SK-N-SH (cell line): ENCODE data around the gene VENTX. TPM values are rescaled to one million over a fixed set of nuclear protein-coding genes. Genes with fewer than 3 reads are reported as not detected.

ENCODE experiments used
- CTCF ChIA-PET: fragments of 300-600, 350-600 bp; formaldehyde crosslinking; extraction: SDS; loops from one replicate; lab custom pipeline; 2021; lab: Yijun Ruan, JAX
- POLR2A ChIA-PET: fragments of 350-600 bp; sonication (Branson Sonifier 250); formaldehyde crosslinking; extraction: SDS; loops from one replicate; lab custom pipeline; 2020; ENCODE audit warnings: antibody characterized with exemption, inconsistent platforms; lab: Yijun Ruan, JAX
- DNase-seq: peaks from one replicate; pipeline ENCODE4 v3.0.0; 2012
- H2AFZ ChIP-seq: fragments of 200-600 bp; sonication (generic); 2 replicates; pipeline ENCODE4 v1.8.1; 2016; ENCODE audit warnings: antibody characterized with exemption, mild to moderate bottlenecking, low read depth
- H3F3A ChIP-seq: fragments of 200-600 bp; sonication (generic); replicated peaks from 2 replicates; pipeline ENCODE3; 2016; ENCODE audit warnings: antibody characterized with exemption, mild to moderate bottlenecking; ENCODE audit not compliant: insufficient read depth
- H3K27ac ChIP-seq, 2 experiments: fragments of 200-500 bp in 1 of 2; fragments of 200-600 bp in 1 of 2; sonication (Bioruptor generic) in 1 of 2; sonication (generic), shearing (Covaris generic) in 1 of 2; 2 replicates each; pipeline versions ENCODE4 v1.5.1 to v1.6.1; 2014 to 2016; ENCODE audit warnings: low read depth in 2 of 2, inconsistent platforms in 1 of 2, low read length in 1 of 2, mild to moderate bottlenecking in 1 of 2, mixed read lengths in 1 of 2
- H3K27me3 ChIP-seq: fragments of 200-600 bp; sonication (generic), shearing (Covaris generic); 2 replicates; pipeline ENCODE4 v1.6.1; 2016; ENCODE audit warnings: mixed run types; ENCODE audit not compliant: insufficient read depth
- H3K36me3 ChIP-seq, 2 experiments: fragments of 200-500 bp in 1 of 2; fragments of 200-600 bp in 1 of 2; sonication (Bioruptor generic) in 1 of 2; sonication (generic) in 1 of 2; replicated peaks in 1 of 2; 2 replicates each; pipeline versions ENCODE3 to v1.5.1; 2014 to 2016; ENCODE audit warnings: low read length in 1 of 2, mild to moderate bottlenecking in 1 of 2; ENCODE audit not compliant: insufficient read depth in 2 of 2, control insufficient read depth in 1 of 2
- H3K4me1 ChIP-seq, 2 experiments: fragments of 200-500 bp in 1 of 2; fragments of 200-600 bp in 1 of 2; sonication (Bioruptor generic) in 1 of 2; sonication (generic), shearing (Covaris generic) in 1 of 2; 2 replicates each; pipeline versions ENCODE4 v1.5.1 to v1.6.1; 2014 to 2016; ENCODE audit warnings: low read depth in 1 of 2, low read length in 1 of 2, mixed run types in 1 of 2; ENCODE audit not compliant: insufficient read depth in 2 of 2, control insufficient read depth in 1 of 2
- H3K4me2 ChIP-seq: fragments of 200-600 bp; sonication (generic), shearing (Covaris generic); 2 replicates; pipeline ENCODE4 v1.6.1; 2017; ENCODE audit warnings: mixed run types
- H3K4me3 ChIP-seq, 2 experiments: fragments of 200-500 bp in 1 of 2; fragments of 200-600 bp in 1 of 2; sonication (Bioruptor generic) in 1 of 2; sonication (generic), shearing (Covaris generic) in 1 of 2; 2 replicates each; pipeline versions ENCODE4 v1.5.1 to v1.8.1; 2014 to 2016; ENCODE audit warnings: low read depth in 2 of 2, inconsistent platforms in 1 of 2, low read length in 1 of 2, mild to moderate bottlenecking in 1 of 2, mixed read lengths in 1 of 2, moderate library complexity in 1 of 2
- H3K79me2 ChIP-seq: fragments of 200-600 bp; sonication (generic); 2 replicates; pipeline ENCODE4 v1.8.1; 2017; ENCODE audit warnings: mild to moderate bottlenecking; ENCODE audit not compliant: insufficient read depth
- H3K9ac ChIP-seq: fragments of 200-600 bp; sonication (generic); 2 replicates; pipeline ENCODE4 v1.6.1; 2017; ENCODE audit warnings: mixed run types
- H3K9me2 ChIP-seq: fragments of 200-600 bp; sonication (generic); 2 replicates; pipeline ENCODE4 v1.6.1; 2017; ENCODE audit warnings: mixed run types
- H3K9me3 ChIP-seq: fragments of 200-600 bp; sonication (generic); 2 replicates; pipeline ENCODE4 v1.6.1; 2017; ENCODE audit warnings: mixed run types, mild to moderate bottlenecking, moderate library complexity
- H4K20me1 ChIP-seq: fragments of 200-600 bp; sonication (generic); 2 replicates; pipeline ENCODE4 v1.6.1; 2017; ENCODE audit warnings: mild to moderate bottlenecking, mixed run types; ENCODE audit not compliant: insufficient read depth
- EP300 ChIP-seq, 2 experiments: IDR thresholded peaks; 2 replicates each; pipeline versions ENCODE4 v1.4.0 to v1.6.1; 2012; ENCODE audit warnings: borderline replicate concordance in 1 of 2, low read depth in 1 of 2, low read length in 1 of 2
- FOXJ3 ChIP-seq: sonication (generic); formaldehyde crosslinking; IDR thresholded peaks from 2 replicates; pipeline ENCODE4 v1.5.1; 2020; ENCODE audit warnings: mild to moderate bottlenecking, missing genetic modification reagents
- FOXM1 ChIP-seq: IDR thresholded peaks from 2 replicates; pipeline ENCODE4 v1.4.0; 2012; ENCODE audit warnings: low read depth, mild to moderate bottlenecking
- GABPA ChIP-seq: IDR thresholded peaks from 2 replicates; pipeline ENCODE4 v1.4.0; 2012; ENCODE audit warnings: low read depth, mild to moderate bottlenecking
- GATA2 ChIP-seq: sonication (generic); formaldehyde crosslinking; IDR thresholded peaks from 2 replicates; pipeline ENCODE4 v1.5.0; 2020; ENCODE audit warnings: mild to moderate bottlenecking, missing genetic modification reagents
- MAX ChIP-seq: IDR thresholded peaks from 2 replicates; pipeline ENCODE4 v1.4.0; 2012; ENCODE audit warnings: low read depth
- NFIC ChIP-seq: IDR thresholded peaks from 2 replicates; pipeline ENCODE4 v1.4.0; 2012; ENCODE audit warnings: borderline replicate concordance
- POLR2AphosphoS5 ChIP-seq: IDR thresholded peaks from 2 replicates; pipeline ENCODE4 v1.6.1; 2012; ENCODE audit warnings: low read depth, low read length
- REST ChIP-seq: IDR thresholded peaks from 2 replicates; pipeline ENCODE4 v1.6.1; 2012; ENCODE audit warnings: mild to moderate bottlenecking, low read depth, low read length, moderate library complexity
- RXRA ChIP-seq: IDR thresholded peaks from 2 replicates; pipeline ENCODE4 v1.4.0; 2012; ENCODE audit warnings: low read depth, mild to moderate bottlenecking, borderline replicate concordance
- TAF1 ChIP-seq: IDR thresholded peaks from 2 replicates; pipeline ENCODE4 v1.6.1; 2012; ENCODE audit warnings: low read depth, mild to moderate bottlenecking, low read length, moderate library complexity, borderline replicate concordance
- TEAD4 ChIP-seq: IDR thresholded peaks from 2 replicates; pipeline ENCODE4 v1.4.0; 2012; ENCODE audit warnings: mild to moderate bottlenecking, borderline replicate concordance; ENCODE audit not compliant: insufficient read depth
- USF1 ChIP-seq: IDR thresholded peaks from 2 replicates; pipeline ENCODE4 v1.4.0; 2012; ENCODE audit warnings: low read depth, borderline replicate concordance
- YY1 ChIP-seq: IDR thresholded peaks from 2 replicates; pipeline ENCODE4 v1.4.0; 2012; ENCODE audit warnings: low read depth, mild to moderate bottlenecking
- ZBTB33 ChIP-seq: IDR thresholded peaks from 2 replicates; pipeline ENCODE4 v1.4.0; 2012; ENCODE audit warnings: low read depth, borderline replicate concordance
- WGBS: methylation state at CpG from one replicate; pipeline ENCODE4 v1.1.6; 2017; ENCODE audit warnings: low lambda C conversion rate; 5-methylcytosine and 5-hydroxymethylcytosine counted together
- polyA plus RNA-seq, 3 experiments: library from polyadenylated mRNA; depleted of rRNA; stranded (reverse); fragments of >200 nt; gene quantifications; 2 replicates each; pipeline ENCODE4 v1.2.3, GENCODE V29; 2012

Gene VENTX
- polyA plus RNA-seq, 1 of the 3 experiments (the other 2 are of a cell fraction): not detected

- H3K27ac ChIP-seq: no peak overlapping the region
- TF ChIP-seq TAF1 (no peak), FOXJ3 (CRISPR knock-in tag) (no peak), REST (no peak), EP300 (IDR thresholded peaks at IDR 0.05; ENCODE audit: borderline replicate concordance in 1 of 2, low read depth in 1 of 2, low read length in 1 of 2) (no peak), NFIC (no peak), YY1 (no peak), ZBTB33 (no peak)
- H3K36me3 ChIP-seq: no peaks in the 10 kb centered on the region
- H2AFZ ChIP-seq: no peak overlapping the region
- no peaks in the 10 kb centered on the region for H3K79me2 ChIP-seq
- DNase-seq: no peak
- no peaks in the 10 kb centered on the region for H3F3A ChIP-seq
- CTCF ChIA-PET: no interaction called here
- POLR2A ChIA-PET: no interaction called here
- H4K20me1 ChIP-seq: no peaks in the 10 kb centered on the region
- no peak overlapping the region for H3K4me2 ChIP-seq
- H3K27me3 ChIP-seq: 0 out of 2 replicates have a peak, but pooled peaks cover 5% of the 10 kb centered on the region
- H3K9me3 ChIP-seq: no peaks in the 10 kb centered on the region
- no peaks in the 10 kb centered on the region for H3K4me1 ChIP-seq
- no peak overlapping the region for H3K4me3 ChIP-seq
- no peak overlapping the region for H3K9ac ChIP-seq
- H3K9me2 ChIP-seq: no peaks in the 10 kb centered on the region
- 70% methylated on average over 19 of the region's 36 CpGs for WGBS
These were observed 30.5 kb upstream of the VENTX start for GRCh38 chr10:133207041-133207600.

- WGBS: no CpG with 5 or more reads among the region's 17 CpGs
- POLR2A ChIA-PET: no interaction called here
- Histone ChIP-seq H3K9me3 (no peaks in the 10 kb centered on the region), H3K4me3 (no peak overlapping the region), H3K36me3 (no peaks in the 10 kb centered on the region), H3K9ac (no peak overlapping the region), H2AFZ (no peak overlapping the region), H3K4me2 (no peak overlapping the region), H3K9me2 (no peaks in the 10 kb centered on the region), H4K20me1 (no peaks in the 10 kb centered on the region), H3F3A (no peaks in the 10 kb centered on the region), H3K27ac (no peak overlapping the region), H3K79me2 (no peaks in the 10 kb centered on the region), H3K27me3 (0 out of 2 replicates have a peak, but pooled peaks cover 5% of the 10 kb centered on the region), H3K4me1 (no peaks in the 10 kb centered on the region)
- no peak for DNase-seq
- CTCF ChIA-PET: no interaction called here
- no peak for TF ChIP-seq USF1
- no peak for TF ChIP-seq MAX
- no peak for TF ChIP-seq POLR2AphosphoS5
- no peak for TF ChIP-seq TEAD4
- no peak for TF ChIP-seq GATA2 (CRISPR knock-in tag)
- TF ChIP-seq RXRA: no peak
- TF ChIP-seq FOXJ3 (CRISPR knock-in tag): no peak
- no peak for TF ChIP-seq GABPA
- TF ChIP-seq EP300 (IDR thresholded peaks at IDR 0.05; ENCODE audit: borderline replicate concordance in 1 of 2, low read depth in 1 of 2, low read length in 1 of 2): no peak
- TF ChIP-seq FOXM1: no peak
These were observed 30.0 kb upstream of the VENTX start for GRCh38 chr10:133207627-133208026.
